ENCODE data around the gene RHOT1.
"Not testable (repeated sequence)": the region's sequence is repeated elsewhere in the genome, so short reads cannot be mapped to it uniquely, and the experiment has no call there.

Gene RHOT1

DNA sequence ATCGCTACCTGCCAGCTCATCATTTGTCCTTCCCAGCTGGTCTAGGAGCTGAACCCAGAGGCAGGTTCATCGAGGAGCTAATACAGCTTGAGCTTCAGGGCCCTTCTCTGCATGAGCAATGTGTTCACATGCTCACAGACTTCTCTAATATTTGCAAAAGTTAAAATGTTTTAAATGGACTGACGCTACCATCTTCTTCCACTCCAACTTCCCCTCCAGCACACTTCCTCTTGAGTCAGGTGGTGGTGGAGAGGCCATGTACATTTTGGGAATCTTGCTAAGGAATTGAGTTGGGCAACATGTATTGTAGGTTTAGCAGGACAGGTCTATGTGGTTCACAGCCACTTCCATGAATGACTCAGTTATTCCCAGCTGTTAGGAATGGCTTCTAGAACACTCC, 21.6 kb upstream of the RHOT1 start:
- H3K4me3 ChIP-seq (ENCODE audit: low read depth, low read length), result no peak overlapping the region
- no peak for DNase-seq (ENCODE audit: low read depth)

- DNase-seq (ENCODE audit: low read depth), result no peak
- H3K4me3 ChIP-seq (ENCODE audit: low read depth, low read length), result no peak overlapping the region
These were observed 18.5 kb upstream of the RHOT1 start for GRCh38 chr17:32123782-32124181.

DNA sequence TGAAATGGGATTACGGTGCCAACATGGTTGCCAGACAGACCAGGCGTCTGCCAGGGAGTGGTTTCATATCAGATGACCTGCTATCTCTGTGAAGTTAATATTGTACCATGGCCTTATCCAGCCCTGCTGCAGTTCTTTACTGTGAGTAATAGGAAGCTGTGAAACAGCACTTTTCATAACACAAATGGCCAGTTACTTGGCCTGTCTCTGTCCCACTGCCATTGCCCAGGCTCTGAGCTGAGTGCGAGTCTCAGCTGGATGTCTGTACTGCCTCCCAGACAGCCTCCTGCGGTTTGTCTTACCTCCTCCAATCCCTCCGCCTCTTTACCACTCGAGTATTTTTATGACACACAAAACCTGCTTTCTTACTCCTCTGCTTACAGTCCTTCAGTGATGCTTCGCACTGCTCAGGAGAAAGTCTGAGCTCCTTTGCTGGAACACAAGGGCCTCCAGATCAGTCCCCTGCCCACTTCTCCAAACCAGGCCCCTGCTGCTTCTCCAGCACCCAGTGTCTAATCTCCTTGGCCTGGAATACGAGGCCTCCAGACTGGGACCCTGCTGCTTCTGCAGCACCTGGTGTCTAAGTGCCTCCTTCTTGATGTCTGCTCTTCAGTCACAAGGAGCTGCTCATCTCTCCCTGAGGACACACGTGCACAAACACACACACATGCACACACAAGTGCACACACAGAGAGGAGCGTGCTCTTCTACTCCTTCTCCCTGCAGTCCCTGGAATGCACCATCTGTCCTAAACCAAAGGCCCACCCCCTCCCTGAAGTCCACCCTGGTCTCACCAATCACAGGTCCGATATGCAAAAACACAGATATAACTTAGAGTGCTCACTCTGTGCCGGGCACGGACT, 17.1 kb upstream of the RHOT1 start:
- H3K4me3 ChIP-seq (ENCODE audit: low read depth, low read length), result no peak overlapping the region

GRCh38 chr17:32125848-32126153, 16.5 kb upstream of the RHOT1 start:
- no peak for DNase-seq (ENCODE audit: low read depth)
- no peak overlapping the region for H3K4me3 ChIP-seq (ENCODE audit: low read depth, low read length)

More for the DNA sequence above, 17.1 kb upstream of the RHOT1 start:
- DNase-seq (ENCODE audit: low read depth), result no peak

- no peak for DNase-seq (ENCODE audit: low read depth)
- no peak overlapping the region for H3K4me3 ChIP-seq (ENCODE audit: low read depth, low read length)
These were observed 16.0 kb upstream of the RHOT1 start for GRCh38 chr17:32126325-32126724.

DNA sequence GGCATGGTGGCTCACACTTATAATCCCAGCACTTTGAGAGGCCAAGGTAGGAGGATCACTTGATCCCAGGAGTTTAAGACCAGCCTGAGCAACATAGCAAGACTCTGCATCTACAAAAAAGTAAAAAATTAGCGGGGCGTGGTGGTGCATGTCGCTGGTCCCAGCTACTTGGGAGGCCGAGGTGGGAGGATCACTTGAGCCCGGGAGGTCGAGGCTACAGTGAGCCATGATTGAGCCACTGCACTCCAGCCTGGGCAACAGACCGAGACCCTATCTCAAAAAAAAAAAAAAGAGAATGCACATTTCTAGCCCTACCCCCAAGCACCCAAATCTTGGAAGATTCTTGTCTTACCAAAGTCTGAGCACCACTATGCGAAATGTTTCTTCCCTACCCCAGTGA, 15.6 kb upstream of the RHOT1 start:
- peak overlapping the region; percentile 54 for H3K4me3 ChIP-seq (ENCODE audit: low read depth, low read length)
- no peak for DNase-seq (ENCODE audit: low read depth)

DNA sequence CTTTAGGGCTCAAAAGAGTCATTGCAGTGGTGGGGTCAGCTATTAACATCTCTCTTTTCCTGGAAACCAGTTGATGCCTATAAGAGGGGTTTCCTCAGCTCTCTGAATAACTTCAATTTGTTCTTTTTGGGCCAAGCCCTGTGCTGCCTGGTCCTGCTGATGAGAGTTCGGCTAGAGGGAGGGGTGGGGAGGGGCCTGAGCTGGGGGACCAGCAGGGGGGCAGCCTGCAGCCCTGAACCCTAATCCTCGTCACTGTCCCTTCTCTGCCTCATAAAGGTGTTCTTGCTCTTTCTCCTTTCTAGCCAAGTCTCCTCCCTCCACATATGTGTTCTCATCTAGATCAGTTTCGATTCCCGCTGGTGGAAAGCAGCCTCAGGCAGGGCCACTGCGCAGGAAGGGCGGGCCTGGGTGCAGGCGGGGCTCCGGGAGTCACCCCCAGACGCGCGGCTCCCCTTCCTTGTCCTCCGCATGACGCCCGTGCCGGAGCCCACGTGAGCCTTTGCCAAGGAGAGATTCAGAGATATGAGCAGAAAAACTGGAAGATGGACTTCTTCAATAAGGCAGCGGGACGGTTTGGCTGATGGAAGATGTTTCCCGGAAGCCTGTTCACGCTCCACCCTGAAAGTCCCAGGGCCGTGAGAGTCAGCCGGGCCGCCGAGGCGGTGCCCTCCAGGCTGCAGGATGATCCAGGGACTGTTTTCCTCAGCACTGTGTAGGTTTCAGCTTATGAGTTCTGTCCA, 15.0 kb upstream of the RHOT1 start:
- H3K4me3 ChIP-seq (ENCODE audit: low read depth, low read length), result peak overlapping the region; percentile 54
- no peak for DNase-seq (ENCODE audit: low read depth)

- DNase-seq (ENCODE audit: low read depth), result not testable (repeated sequence)
- H3K4me3 ChIP-seq (ENCODE audit: low read depth, low read length), result peak overlapping the region; percentile 54
These were observed 13.8 kb upstream of the RHOT1 start for GRCh38 chr17:32128470-32128869.

DNA sequence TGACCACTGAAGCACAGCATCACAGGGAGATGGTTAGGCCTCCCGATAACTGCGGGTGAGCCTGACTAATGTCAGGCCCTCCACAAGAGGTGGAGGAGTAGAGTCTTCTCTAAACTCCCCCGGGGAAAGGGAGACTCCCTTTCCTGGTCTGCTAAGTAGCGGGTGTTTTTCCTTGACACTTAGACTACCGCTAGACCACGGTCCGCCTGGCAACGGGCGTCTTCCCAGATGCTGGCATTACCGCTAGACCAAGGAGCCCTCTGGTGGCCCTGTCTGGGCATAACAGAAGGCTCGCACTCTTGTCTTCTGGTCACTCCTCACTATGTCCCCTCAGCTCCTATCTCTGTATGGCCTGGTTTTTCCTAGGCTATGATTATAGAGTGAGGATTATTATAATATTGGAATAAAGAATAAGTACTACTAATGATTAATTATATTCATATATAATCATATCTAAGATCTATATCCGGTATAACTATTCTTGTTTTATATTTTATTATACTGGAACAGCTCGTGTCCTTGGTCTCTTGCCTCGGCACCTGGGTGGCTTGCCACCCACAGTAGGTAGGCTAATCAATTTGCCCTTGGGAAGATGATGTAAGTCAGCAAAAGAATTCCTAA, 6.7 kb upstream of the RHOT1 start:
- not testable (repeated sequence) for DNase-seq (ENCODE audit: low read depth); H3K4me3 ChIP-seq (ENCODE audit: low read depth, low read length)

DNA sequence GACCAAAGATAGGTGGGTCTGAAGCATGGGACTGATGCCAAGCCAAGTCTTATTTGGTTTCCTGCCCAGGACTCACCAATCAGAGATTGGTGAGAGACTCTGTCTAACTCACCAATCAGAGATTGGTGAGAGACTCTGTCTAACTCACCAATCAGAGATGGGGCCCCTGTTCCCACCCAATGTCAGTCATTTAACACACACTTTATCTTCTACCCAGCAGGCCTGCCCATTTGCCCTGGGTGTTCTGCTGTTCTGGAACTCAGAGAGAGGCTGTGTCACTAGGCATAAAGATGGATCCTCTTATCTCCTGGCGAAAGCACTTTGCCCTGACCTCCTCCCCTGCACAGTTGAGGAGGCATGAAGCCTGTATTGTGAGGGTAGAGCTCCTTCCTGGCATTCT, 5.4 kb upstream of the RHOT1 start:
- no peak overlapping the region for H3K4me3 ChIP-seq (ENCODE audit: low read depth, low read length)
- no peak for DNase-seq (ENCODE audit: low read depth)

DNA sequence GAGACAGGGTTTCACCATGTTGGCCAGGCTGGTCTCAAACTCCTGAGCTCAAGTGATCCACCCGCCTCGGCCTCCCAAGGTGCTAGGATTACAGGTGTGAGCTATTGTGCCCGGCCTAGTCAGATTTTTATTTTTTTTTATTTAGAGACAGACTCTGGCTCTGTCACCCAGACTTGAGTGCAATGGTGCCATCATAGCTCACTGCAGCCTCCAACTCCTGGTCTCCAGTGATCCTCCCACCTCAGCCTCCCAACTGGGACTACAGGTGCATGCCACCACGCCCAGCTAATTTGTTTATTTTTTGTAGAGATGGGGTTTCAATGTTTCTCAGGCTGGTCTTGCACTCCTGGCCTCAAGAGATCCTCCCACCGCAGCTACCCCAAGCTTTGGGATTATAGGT, 2.8 kb upstream of the RHOT1 start:
- not testable (repeated sequence) for DNase-seq (ENCODE audit: low read depth); H3K4me3 ChIP-seq (ENCODE audit: low read depth, low read length)

DNA sequence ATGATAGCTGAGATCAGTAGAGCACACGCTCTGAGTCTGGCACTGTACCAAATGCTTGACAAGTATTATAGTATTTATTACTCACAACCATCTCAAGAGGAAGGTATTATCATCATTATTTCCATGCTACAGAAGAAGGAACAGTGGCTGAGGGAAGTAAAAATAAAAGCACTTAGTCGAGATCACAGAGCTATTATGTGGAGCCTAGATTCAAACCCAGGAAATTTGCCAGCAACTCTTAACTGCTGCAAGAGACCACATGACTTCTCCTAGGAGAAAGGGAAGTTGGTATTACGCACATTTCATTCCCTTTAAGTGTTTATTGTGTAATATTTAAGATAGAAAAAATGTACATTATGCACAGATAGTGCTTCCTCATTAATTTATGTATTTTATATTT, 1.0 kb upstream of the RHOT1 start:
- peak overlapping the region; percentile 96 for H3K4me3 ChIP-seq (ENCODE audit: low read depth, low read length)
- peak; percentile 80 for DNase-seq (ENCODE audit: low read depth)

DNA sequence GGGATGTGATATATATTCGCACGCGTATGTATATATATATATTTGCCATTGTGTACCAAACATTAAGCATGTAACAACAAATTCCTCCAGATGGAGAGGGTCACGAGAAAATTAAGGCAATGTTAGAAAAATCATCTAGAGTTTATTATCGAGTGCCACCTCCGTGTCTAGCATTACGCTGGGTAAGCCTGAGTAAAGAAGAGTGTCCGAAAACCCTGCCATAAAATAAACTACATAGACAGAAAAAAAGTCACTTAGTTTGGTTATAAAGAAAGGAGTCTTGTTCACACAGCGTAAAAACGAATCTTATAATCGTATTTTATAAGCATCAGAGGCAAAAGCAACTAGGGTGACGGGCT, 644 bp upstream of the RHOT1 start:
- DNase-seq (ENCODE audit: low read depth), result no peak
- peak overlapping the region; percentile 96 for H3K4me3 ChIP-seq (ENCODE audit: low read depth, low read length)

GRCh38 chr17:32142857-32143526, 690 bp downstream of the RHOT1 start:
- H3K4me3 ChIP-seq (ENCODE audit: low read depth, low read length), result peak overlapping the region; percentile 96
- no peak for DNase-seq (ENCODE audit: low read depth)

DNA sequence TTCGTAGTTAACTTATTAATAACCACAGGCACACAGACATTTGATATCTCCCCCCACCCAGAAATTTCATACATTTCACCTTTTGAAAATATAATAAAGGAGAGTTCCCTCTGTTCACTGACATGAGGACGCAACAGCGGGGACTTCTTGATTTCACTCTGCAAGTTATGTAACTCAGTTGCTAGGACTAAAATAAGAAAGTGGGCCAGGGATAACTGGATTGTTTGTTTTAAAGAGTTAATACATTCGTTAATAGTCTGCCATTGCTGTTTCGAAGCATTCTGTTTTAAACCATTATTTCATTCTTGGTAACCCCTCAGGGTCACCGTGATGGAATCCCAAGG, 1.2 kb downstream of the RHOT1 start:
- peak overlapping the region; percentile 96 for H3K4me3 ChIP-seq (ENCODE audit: low read depth, low read length)
- no peak for DNase-seq (ENCODE audit: low read depth)

GRCh38 chr17:32144442-32144841, 2.1 kb downstream of the RHOT1 start:
- H3K4me3 ChIP-seq (ENCODE audit: low read depth, low read length); DNase-seq (ENCODE audit: low read depth): not testable (repeated sequence)

- no peak overlapping the region for H3K4me3 ChIP-seq (ENCODE audit: low read depth, low read length)
- DNase-seq (ENCODE audit: low read depth), result no peak
These were observed 6.0 kb downstream of the RHOT1 start for GRCh38 chr17:32148351-32148750.

GRCh38 chr17:32150358-32150757, 8.1 kb downstream of the RHOT1 start:
- no peak overlapping the region for H3K4me3 ChIP-seq (ENCODE audit: low read depth, low read length)
- DNase-seq (ENCODE audit: low read depth), result no peak

DNA sequence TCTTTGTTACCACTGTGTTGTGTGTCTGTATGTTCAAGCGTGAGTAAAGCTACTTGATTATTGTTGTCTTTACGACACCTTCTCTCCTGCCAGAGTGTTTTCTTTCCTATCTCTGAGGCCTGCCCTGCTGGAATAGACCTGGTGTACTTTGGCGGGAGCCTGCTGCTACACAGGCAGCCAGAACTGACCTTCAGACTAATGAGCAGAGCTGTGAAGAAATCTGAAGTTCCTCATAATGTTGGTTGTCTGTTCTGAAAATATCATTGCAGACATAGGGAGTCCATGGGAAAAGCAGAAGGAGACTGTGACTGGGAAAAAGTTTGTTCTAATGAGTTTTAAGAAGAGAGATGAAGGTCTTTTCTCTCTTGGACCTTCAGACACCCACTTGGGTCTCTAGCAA, 9.8 kb downstream of the RHOT1 start:
- DNase-seq (ENCODE audit: low read depth), result no peak
- no peak overlapping the region for H3K4me3 ChIP-seq (ENCODE audit: low read depth, low read length)

DNA sequence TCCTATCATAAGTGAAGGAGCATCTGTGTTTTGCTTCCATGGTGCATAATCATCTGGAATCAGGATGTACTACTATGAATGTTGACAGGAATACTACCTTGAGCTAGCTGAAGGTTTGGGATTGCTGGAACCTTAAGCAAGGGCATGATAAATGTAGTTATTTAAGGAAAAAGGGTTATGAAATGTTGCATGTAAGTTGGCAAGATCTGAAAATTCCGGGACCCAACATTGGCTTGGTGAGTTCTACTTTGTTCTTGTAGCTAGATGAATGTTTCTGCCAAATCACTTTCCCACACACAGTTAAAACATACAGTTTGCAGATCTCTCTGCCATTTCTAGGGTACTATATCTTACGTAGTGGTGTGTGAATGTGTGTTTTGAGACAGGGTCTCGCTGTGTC, 13.6 kb downstream of the RHOT1 start:
- no peak overlapping the region for H3K4me3 ChIP-seq (ENCODE audit: low read depth, low read length)
- no peak for DNase-seq (ENCODE audit: low read depth)

Data from skeletal muscle cell (primary cell).